Common myeloid progenitor, CD34-positive (primary cell): ENCODE results near the gene LYRM4.
A peak's percentile ranks its signal among the peaks of the same experiment; 100 is the strongest.

Experiments used
- CTCF ChIA-PET: fragments of 350-600 bp; sonication (Branson Sonifier 250); formaldehyde crosslinking; loops from one replicate; lab custom pipeline; 2021; ENCODE audit warnings: antibody characterized with exemption; lab: Charles Lee
- POLR2A ChIA-PET: fragments of 350-600 bp; sonication (Branson Sonifier 250); formaldehyde crosslinking; loops from one replicate; lab custom pipeline; 2021; ENCODE audit warnings: antibody characterized with exemption; lab: Charles Lee
- DNase-seq, 3 donors: peaks; one replicate each; pipeline versions ENCODE4 v3.0.0 to v3.0.0-alpha.2; 2013
- H3K27ac ChIP-seq, 2 experiments: 1 replicate in 1 of 2; 2 replicates in 1 of 2; pipeline ENCODE4 v1.7.0; 2013; ENCODE audit warnings: inconsistent platforms in 2 of 2, low read length in 2 of 2, mild to moderate bottlenecking in 2 of 2, low read depth in 1 of 2, moderate library complexity in 1 of 2; ENCODE audit not compliant: severe bottlenecking in 2 of 2, insufficient read depth in 1 of 2, poor library complexity in 1 of 2
- H3K27me3 ChIP-seq, 5 experiments: replicated peaks in 2 of 5; 1 replicate in 3 of 5; 2 replicates in 2 of 5; pipeline versions ENCODE4 v1.6.1 to v1.7.0; 2013; ENCODE audit warnings: low read length in 4 of 5, mild to moderate bottlenecking in 2 of 5, moderate library complexity in 2 of 5, inconsistent platforms in 1 of 5; ENCODE audit not compliant: insufficient read depth in 5 of 5, control insufficient read depth in 4 of 5
- H3K36me3 ChIP-seq, 4 experiments: 1 replicate in 2 of 4; 2 replicates in 2 of 4; pipeline versions ENCODE4 v1.6.1 to v1.7.0; 2013; ENCODE audit warnings: low read length in 3 of 4, control low read depth in 1 of 4, mild to moderate bottlenecking in 1 of 4; ENCODE audit not compliant: control insufficient read depth in 4 of 4, insufficient read depth in 4 of 4
- H3K4me1 ChIP-seq, 4 experiments: 1 replicate in 3 of 4; 2 replicates in 1 of 4; pipeline versions ENCODE4 v1.6.1 to v1.7.1; 2013; ENCODE audit warnings: low read length in 3 of 4, mild to moderate bottlenecking in 3 of 4, control low read depth in 1 of 4, inconsistent platforms in 1 of 4, moderate library complexity in 1 of 4; ENCODE audit not compliant: control insufficient read depth in 4 of 4, insufficient read depth in 4 of 4; ENCODE audit errors: control extremely low read depth in 1 of 4
- H3K4me3 ChIP-seq, 7 experiments: 1 replicate in 4 of 7; 2 replicates in 3 of 7; pipeline versions ENCODE4 v1.5.1 to v1.7.0; 2013; ENCODE audit warnings: mild to moderate bottlenecking in 7 of 7, low read length in 6 of 7, moderate library complexity in 6 of 7, inconsistent platforms in 2 of 7, low read depth in 2 of 7, control low read depth in 1 of 7; ENCODE audit not compliant: insufficient read depth in 4 of 7, control insufficient read depth in 1 of 7; ENCODE audit errors: extremely low read depth in 1 of 7
- H3K9me3 ChIP-seq, 5 experiments: 1 replicate in 4 of 5; 2 replicates in 1 of 5; pipeline versions ENCODE4 v1.6.1 to v1.7.1; 2013; ENCODE audit warnings: low read length in 4 of 5, mild to moderate bottlenecking in 2 of 5, inconsistent platforms in 1 of 5, low read depth in 1 of 5, moderate library complexity in 1 of 5; ENCODE audit not compliant: control insufficient read depth in 4 of 5, insufficient read depth in 2 of 5; ENCODE audit errors: control extremely low read depth in 1 of 5
- WGBS: methylation state at CpG from one replicate; pipeline ENCODE4 v1.1.5; 2013; ENCODE audit not compliant: insufficient coverage; 5-methylcytosine and 5-hydroxymethylcytosine counted together

LYRM4 gene

DNA sequence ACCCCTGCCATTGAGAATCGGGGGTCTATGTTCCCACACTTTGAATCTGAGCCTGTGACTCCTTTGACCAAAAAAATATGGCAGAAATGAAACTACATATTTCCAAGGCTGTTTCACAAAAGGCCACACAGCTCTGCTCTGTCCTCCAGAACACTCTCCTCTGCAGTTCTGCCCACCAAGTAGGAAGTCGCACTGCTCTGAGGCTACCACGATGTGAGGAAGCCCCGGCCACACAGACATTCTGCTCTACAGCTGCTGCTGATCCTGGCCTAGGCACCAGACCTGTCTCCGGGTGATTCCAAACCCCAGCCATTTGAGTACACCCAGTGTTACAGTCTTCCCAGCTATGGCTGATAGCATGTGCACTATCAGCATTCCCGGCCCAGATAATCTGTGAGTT is 85.1 kb downstream of the LYRM4 start:
- DNase-seq, result peak in 1 of 3 donors; percentile 31
- Histone ChIP-seq H3K4me1 (peaks cover 9 to 30% (median 19%) of the 10 kb centered on the region in 4 experiments), H3K36me3 (peaks cover 0 to 3% (median 1%) of the 10 kb centered on the region in 4 experiments), H3K27me3 (no peaks in the 10 kb centered on the region), H3K27ac (no peak overlapping the region), H3K4me3 (no peak overlapping the region), H3K9me3 (no peaks in the 10 kb centered on the region)
- WGBS, result 78% methylated on average over 6 of the region's 6 CpGs
- CTCF ChIA-PET, result interaction anchor here (1.0 to 1.9 kb wide), 2 partner anchors 15 to 32 kb away, joined by 3 to 8 read pairs; no protein-coding TSS in a partner anchor
- POLR2A ChIA-PET, result no interaction called here

DNA sequence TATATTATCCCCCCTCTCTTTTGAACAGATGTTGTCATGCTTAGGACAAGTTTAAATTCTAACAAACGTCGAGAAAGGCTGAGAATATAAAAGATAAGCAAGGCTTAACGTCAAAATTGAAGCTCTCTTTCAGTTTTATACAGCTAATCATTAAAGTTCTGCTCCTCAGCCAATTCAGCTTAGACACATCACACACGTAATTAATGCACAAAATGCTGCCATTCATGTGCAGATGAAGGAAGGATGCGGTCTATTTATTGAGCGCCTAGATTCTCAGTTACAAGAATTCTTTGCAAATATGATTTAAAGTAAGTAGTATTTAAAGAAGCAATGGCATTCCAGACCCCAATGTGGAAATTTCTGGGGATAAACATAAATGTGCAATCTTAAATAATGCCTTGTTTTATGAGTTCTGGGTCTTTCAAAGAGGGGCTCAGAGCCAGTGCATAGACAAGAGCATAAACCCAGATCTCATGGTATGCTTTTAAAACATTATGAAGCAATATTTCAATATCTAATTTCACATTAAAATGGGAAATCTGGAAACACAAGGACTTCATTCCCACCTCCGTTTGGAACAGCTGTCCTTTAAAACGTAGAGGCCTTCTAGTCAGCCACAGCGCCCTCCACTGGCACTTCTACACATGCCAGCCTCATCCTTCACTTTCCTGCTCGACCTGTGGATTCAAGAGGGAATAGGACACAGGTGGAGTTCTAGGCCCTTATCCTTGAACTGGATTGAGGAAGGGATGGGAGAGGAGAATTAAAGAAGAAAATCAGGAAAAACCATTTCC is 85.8 kb downstream of the LYRM4 start:
- Histone ChIP-seq H3K36me3 (peaks cover 0 to 3% (median 0%) of the 10 kb centered on the region in 4 experiments), H3K4me1 (peaks cover 9 to 30% (median 19%) of the 10 kb centered on the region in 4 experiments), H3K27ac (peak overlapping the region in 1 of 2 experiments; percentile 47), H3K4me3 (peak overlapping the region in 1 of 7 experiments; percentile 49), H3K9me3 (no peaks in the 10 kb centered on the region), H3K27me3 (no peaks in the 10 kb centered on the region)
- ChIA-PET CTCF (interaction anchor here (1.4 to 1.9 kb wide), 3 partner anchors 19 to 32 kb away, joined by 4 to 8 read pairs (median 6); no protein-coding TSS in a partner anchor), POLR2A (no interaction called here)
- WGBS, result 86% methylated on average over 7 of the region's 10 CpGs
- DNase-seq, result no peak

DNA sequence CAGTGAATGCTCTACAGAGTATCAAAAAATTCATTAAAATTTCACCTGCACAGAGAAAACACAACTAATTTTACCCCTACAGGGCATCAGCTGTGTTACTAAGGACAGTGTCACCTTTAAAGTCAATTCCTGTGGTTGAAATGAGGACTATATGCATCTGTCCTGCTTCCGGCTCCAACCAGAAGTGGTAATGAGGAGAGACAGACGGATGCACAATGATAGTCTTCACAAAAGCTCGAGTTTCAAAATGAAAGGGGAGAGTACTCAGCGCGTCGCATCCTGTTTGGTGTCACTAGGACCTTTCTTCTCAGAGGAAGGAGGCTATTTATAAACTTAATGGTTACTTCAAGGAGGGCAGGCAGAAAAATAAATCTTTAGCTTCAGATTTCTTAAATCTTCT is 86.5 kb downstream of the LYRM4 start:
- POLR2A ChIA-PET, result no interaction called here
- peak in 2 of 3 donors; percentile 82 to 90 for DNase-seq

DNA sequence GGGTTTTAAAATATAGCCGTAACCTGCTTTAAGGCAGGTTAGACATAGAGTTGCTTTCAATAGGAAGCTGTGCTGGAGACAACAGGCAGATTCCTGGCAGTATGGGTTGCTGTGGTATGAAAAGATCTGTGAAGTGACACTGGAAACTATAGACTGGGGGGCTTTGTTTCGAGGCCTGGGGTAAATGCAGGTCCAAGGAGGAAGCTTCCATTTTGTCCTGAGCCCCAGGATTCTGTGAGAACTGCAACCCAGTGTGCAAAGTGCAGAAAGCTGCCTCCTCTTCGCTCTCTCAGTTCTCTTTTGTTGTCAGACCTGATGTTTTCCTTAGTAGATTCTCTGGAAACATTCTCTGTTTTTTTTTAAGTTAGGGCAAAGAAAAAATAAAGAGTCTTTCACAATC is 86.9 kb downstream of the LYRM4 start:
- H3K9me3 ChIP-seq, result no peaks in the 10 kb centered on the region
- H3K27ac ChIP-seq, result peak overlapping the region in 1 of 2 experiments; percentile 47
- H3K4me1 ChIP-seq, result peaks cover 9 to 27% (median 16%) of the 10 kb centered on the region in 4 experiments
- 100% methylated on average over 3 of the region's 3 CpGs for WGBS
- H3K4me3 ChIP-seq, result peak overlapping the region in 3 of 7 experiments; percentile 27 to 49 (median 31)
- DNase-seq, result peak in 2 of 3 donors; percentile 17 to 42
- peaks cover 0 to 3% (median 0%) of the 10 kb centered on the region in 4 experiments for H3K36me3 ChIP-seq
- H3K27me3 ChIP-seq, result no peaks in the 10 kb centered on the region
- ChIA-PET POLR2A (no interaction called here), CTCF (interaction anchor here (1.4 to 1.5 kb wide), 2 partner anchors 20 to 28 kb away, joined by 4 to 6 read pairs; no protein-coding TSS in a partner anchor)

More for the DNA sequence above, 86.5 kb downstream of the LYRM4 start:
- WGBS, result 26% methylated on average over 6 of the region's 6 CpGs
- H3K9me3 ChIP-seq, result no peaks in the 10 kb centered on the region
- peak overlapping the region in 5 of 7 experiments; percentile 8 to 49 (median 31) for H3K4me3 ChIP-seq
- no peaks in the 10 kb centered on the region for H3K27me3 ChIP-seq
- CTCF ChIA-PET, result interaction anchor here (1.4 to 1.9 kb wide), 3 partner anchors 20 to 31 kb away, joined by 4 to 8 read pairs (median 6); no protein-coding TSS in a partner anchor
- H3K27ac ChIP-seq, result peak overlapping the region in 1 of 2 experiments; percentile 47
- peaks cover 9 to 27% (median 18%) of the 10 kb centered on the region in 4 experiments for H3K4me1 ChIP-seq
- H3K36me3 ChIP-seq, result peaks cover 0 to 3% (median 0%) of the 10 kb centered on the region in 4 experiments

DNA sequence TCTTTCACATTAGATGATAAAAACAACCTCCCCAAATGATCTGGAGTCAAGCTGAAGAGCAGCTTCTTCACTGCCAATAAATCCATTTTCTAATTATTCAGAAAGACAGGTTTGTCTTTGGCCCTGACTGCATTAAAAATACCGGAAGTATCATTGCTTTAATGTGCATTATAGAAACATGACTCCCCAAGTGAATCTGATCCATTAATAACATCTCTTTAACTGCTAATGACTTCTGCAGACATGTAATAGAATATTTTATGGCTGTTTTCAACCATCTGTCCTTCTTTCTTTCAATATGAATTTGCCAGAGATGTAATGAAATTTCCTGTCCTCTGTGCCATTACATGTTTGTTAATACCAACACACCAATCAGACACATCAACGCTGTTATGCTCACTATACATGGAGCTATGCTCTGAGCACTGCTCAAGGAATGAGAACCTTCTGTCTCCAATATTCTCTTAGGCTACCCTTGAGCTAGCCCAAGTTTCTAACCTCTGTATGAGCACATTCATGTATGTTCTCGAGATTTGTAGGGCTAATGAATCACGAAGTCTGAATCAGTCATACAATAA is 87.8 kb downstream of the LYRM4 start:
- H3K9me3 ChIP-seq, result no peaks in the 10 kb centered on the region
- H3K36me3 ChIP-seq, result peaks cover 0 to 3% (median 0%) of the 10 kb centered on the region in 4 experiments
- no peak overlapping the region for H3K4me3 ChIP-seq
- ChIA-PET POLR2A (no interaction called here), CTCF (interaction anchor here (1.4 kb wide), 1 partner anchor 92 kb away, joined by 3 read pairs; no protein-coding TSS in a partner anchor)
- H3K27me3 ChIP-seq, result no peaks in the 10 kb centered on the region
- DNase-seq, result no peak
- peaks cover 9 to 27% (median 12%) of the 10 kb centered on the region in 4 experiments for H3K4me1 ChIP-seq
- H3K27ac ChIP-seq, result no peak overlapping the region
- WGBS, result 100% methylated on average over 2 of the region's 4 CpGs

DNA sequence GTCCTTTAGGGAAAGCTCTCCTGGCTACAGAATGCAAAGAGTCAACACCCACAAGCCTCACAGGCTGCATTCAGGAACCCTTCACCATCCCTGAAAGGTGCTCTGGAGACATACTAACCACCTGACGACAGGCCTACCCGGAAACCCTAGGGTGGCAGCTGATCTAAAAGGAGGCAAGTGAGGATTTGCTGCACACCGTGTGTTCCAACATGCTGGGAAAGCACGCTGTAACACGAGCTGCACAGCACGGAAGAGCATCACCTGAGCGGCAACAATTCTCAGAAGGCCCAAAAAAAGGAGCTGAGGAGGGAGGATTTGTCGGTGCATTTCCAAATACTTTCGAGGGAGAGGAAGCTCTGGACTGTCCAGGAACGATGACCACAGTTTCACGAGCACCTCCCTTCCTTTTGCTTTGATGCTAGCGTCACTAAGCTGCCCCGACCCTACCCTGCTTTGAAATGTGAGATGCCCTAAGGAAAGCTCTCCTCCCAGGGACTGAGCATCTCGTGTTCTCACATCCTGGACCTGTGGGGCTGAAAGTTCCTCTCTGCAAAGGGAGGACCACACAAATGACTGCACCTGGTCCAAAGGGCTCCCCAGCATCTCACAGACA is 88.6 kb downstream of the LYRM4 start:
- Histone ChIP-seq H3K4me3 (no peak overlapping the region), H3K27ac (no peak overlapping the region), H3K9me3 (no peaks in the 10 kb centered on the region), H3K36me3 (peaks cover 0 to 3% (median 0%) of the 10 kb centered on the region in 4 experiments), H3K4me1 (peaks cover 9 to 27% (median 12%) of the 10 kb centered on the region in 4 experiments), H3K27me3 (no peaks in the 10 kb centered on the region)
- ChIA-PET POLR2A (no interaction called here), CTCF (interaction anchor here (0.6 to 1.4 kb wide), 2 partner anchors 28 to 92 kb away, joined by 3 read pairs; no protein-coding TSS in a partner anchor)
- no peak for DNase-seq
- WGBS, result 97% methylated on average over 14 of the region's 14 CpGs
